HepG2 (cell line): ENCODE measurements around the gene SNUPN. TPM values are rescaled to one million over a fixed set of nuclear protein-coding genes. Genes with fewer than 3 reads are reported as not detected.

Source experiments
- DNMT1 ChIP-seq: sonication (generic); formaldehyde crosslinking; IDR thresholded peaks from 2 replicates; pipeline ENCODE4 v1.5.1; 2020; ENCODE audit warnings: mild to moderate bottlenecking, missing genetic modification reagents
- JARID2 ChIP-seq: sonication (generic); formaldehyde crosslinking; IDR thresholded peaks from 2 replicates; pipeline ENCODE4 v1.8.1; 2023; ENCODE audit warnings: missing genetic modification reagents, inconsistent platforms; ENCODE audit not compliant: insufficient replicate concordance
- NAIF1 ChIP-seq: sonication (generic); formaldehyde crosslinking; IDR thresholded peaks from 2 replicates; pipeline ENCODE4 v1.5.0; 2020; ENCODE audit warnings: mild to moderate bottlenecking, missing genetic modification reagents, borderline replicate concordance
- NFE2 ChIP-seq: sonication (generic); formaldehyde crosslinking; IDR thresholded peaks from 2 replicates; pipeline ENCODE4 v1.4.0; 2020; ENCODE audit warnings: missing genetic modification reagents
- NR2C2 ChIP-seq: sonication (generic); formaldehyde crosslinking; IDR thresholded peaks from 2 replicates; pipeline ENCODE4 v1.4.0; 2020; ENCODE audit warnings: missing genetic modification reagents, mild to moderate bottlenecking, moderate library complexity, borderline replicate concordance
- PLRG1 ChIP-seq: fragments of 450-650 bp; conservative IDR thresholded peaks from 2 replicates; pipeline ENCODE4 v1.6.1; 2016
- POLR2AphosphoS2 ChIP-seq: IDR thresholded peaks from 2 replicates; pipeline ENCODE4 v1.6.1; 2011; ENCODE audit warnings: low read depth, low read length, improper control_type of control experiment
- REXO4 ChIP-seq: sonication (generic); formaldehyde crosslinking; IDR thresholded peaks from 2 replicates; pipeline ENCODE4 v1.8.0; 2022; ENCODE audit warnings: missing genetic modification reagents, mild to moderate bottlenecking, borderline replicate concordance
- RFXAP ChIP-seq: sonication (generic); formaldehyde crosslinking; IDR thresholded peaks from 2 replicates; pipeline ENCODE4 v1.4.0; 2020; ENCODE audit warnings: missing genetic modification reagents, borderline replicate concordance
- ZNF34 ChIP-seq: sonication (generic); formaldehyde crosslinking; IDR thresholded peaks from 2 replicates; pipeline ENCODE4 v1.4.0; 2020; ENCODE audit warnings: mild to moderate bottlenecking, missing genetic modification reagents, borderline replicate concordance
- ZNF547 ChIP-seq: sonication (generic); formaldehyde crosslinking; IDR thresholded peaks from 2 replicates; pipeline ENCODE4 v1.5.1; 2020; ENCODE audit warnings: mild to moderate bottlenecking, missing genetic modification reagents
- ZNF557 ChIP-seq: sonication (generic); formaldehyde crosslinking; IDR thresholded peaks from 2 replicates; pipeline ENCODE4 v1.4.0; 2020; ENCODE audit warnings: missing genetic modification reagents
- ZNF644 ChIP-seq: IDR thresholded peaks from 2 replicates; pipeline ENCODE4 v1.6.1; 2016; ENCODE audit warnings: low read depth
- ZNF746 ChIP-seq: sonication (generic); formaldehyde crosslinking; IDR thresholded peaks from 2 replicates; pipeline ENCODE4 v1.8.0; 2022; ENCODE audit warnings: mild to moderate bottlenecking, missing genetic modification reagents
- ZNF792 ChIP-seq: IDR thresholded peaks from 2 replicates; pipeline ENCODE4 v1.6.1; 2016
- polyA plus RNA-seq, 8 experiments: library from polyadenylated mRNA; depleted of rRNA in 3 of 8; stranded (reverse) in 7 of 8; unstranded in 1 of 8; fragments of >200 nt; fragmentation: Illumina TruSeq in 4 of 8; extraction: Trizol in 4 of 8; gene quantifications; 2 replicates each; pipeline versions ENCODE4 v1.2.1 to v1.2.3, GENCODE V29; 2011 to 2016; ENCODE audit warnings: low read depth in 4 of 8, missing spikeins in 1 of 8, mixed read lengths in 1 of 8; ENCODE audit not compliant: insufficient read depth in 1 of 8
- total RNA-seq, 5 experiments: library from RNA; depleted of rRNA; stranded (reverse); fragments of >200 nt; fragmentation: Illumina TruSeq; extraction: Trizol; gene quantifications; 2 replicates each; pipeline ENCODE4 v1.2.3, GENCODE V29; 2016; ENCODE audit warnings: low read depth in 1 of 5
- TF ChIP-seq, protein P1 (sequence below): sonication (generic); formaldehyde crosslinking; IDR thresholded peaks from one replicate; pipeline ENCODE4 v1.5.1; 2020; ENCODE audit warnings: mild to moderate bottlenecking, missing genetic modification reagents; ENCODE audit errors: not compliant biosample characterization
- TF ChIP-seq, protein P2 (sequence below): sonication (generic); formaldehyde crosslinking; IDR thresholded peaks from 2 replicates; pipeline ENCODE4 v1.4.0; 2020; ENCODE audit warnings: missing genetic modification reagents, mild to moderate bottlenecking, borderline replicate concordance
- TF ChIP-seq, protein P3 (sequence below): sonication (generic); formaldehyde crosslinking; IDR thresholded peaks from 2 replicates; pipeline ENCODE4 v1.4.0; 2020; ENCODE audit warnings: missing genetic modification reagents

SNUPN gene
- total and polyA plus RNA-seq, 2 of the 13 experiments (the other 11 are each of a cell fraction or from before 2014, with no cell fraction given): 9.0 to 16.4 TPM

DNA sequence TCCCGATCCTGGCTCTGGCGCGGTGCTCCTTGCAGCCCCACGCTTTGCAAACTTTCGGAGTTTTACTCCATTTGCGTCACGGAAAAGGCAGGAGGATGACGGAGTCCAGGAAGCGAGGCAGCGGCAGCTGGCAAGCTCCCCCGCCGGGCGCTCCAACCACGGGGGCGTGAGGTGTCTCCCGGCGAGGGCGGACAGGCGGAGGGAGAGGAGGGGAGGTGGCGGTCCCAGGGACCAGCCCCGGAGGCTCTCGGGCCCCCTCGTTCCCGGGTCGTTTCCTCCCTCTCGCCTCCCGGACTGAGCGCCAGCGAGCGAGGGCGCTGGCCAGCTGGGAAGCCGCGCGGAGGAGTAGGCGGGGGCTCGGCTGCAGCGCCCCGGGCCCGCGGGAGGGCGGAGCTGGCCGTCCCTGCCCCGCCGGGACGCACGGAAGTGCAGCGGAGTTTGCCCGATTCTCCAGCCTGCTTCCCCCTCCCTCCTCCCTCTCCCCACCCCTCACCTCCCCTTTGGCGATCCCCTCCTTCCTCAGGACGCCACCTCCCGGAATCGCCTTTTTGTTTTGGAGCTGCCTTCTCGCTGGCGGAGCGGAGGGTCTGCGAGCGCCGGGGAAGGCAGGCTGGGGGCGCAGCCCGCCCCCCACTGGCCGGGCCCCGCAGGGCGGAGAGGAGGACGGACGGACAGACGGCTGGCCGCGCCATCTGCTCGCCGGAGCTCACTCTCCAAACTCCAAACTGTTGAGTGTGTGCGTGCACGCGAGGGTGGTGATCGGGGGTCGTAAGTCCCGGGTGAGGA, 22.0 kb upstream of the SNUPN start, which contains the start of gene SNX33 (continued):
- no peak for TF ChIP-seq NAIF1 (CRISPR knock-in tag)
- no peak for TF ChIP-seq PLRG1
- no peak for TF ChIP-seq ZNF644 (CRISPR knock-in tag)
- TF ChIP-seq RFXAP (CRISPR knock-in tag): no peak
- TF ChIP-seq, protein P1, sequence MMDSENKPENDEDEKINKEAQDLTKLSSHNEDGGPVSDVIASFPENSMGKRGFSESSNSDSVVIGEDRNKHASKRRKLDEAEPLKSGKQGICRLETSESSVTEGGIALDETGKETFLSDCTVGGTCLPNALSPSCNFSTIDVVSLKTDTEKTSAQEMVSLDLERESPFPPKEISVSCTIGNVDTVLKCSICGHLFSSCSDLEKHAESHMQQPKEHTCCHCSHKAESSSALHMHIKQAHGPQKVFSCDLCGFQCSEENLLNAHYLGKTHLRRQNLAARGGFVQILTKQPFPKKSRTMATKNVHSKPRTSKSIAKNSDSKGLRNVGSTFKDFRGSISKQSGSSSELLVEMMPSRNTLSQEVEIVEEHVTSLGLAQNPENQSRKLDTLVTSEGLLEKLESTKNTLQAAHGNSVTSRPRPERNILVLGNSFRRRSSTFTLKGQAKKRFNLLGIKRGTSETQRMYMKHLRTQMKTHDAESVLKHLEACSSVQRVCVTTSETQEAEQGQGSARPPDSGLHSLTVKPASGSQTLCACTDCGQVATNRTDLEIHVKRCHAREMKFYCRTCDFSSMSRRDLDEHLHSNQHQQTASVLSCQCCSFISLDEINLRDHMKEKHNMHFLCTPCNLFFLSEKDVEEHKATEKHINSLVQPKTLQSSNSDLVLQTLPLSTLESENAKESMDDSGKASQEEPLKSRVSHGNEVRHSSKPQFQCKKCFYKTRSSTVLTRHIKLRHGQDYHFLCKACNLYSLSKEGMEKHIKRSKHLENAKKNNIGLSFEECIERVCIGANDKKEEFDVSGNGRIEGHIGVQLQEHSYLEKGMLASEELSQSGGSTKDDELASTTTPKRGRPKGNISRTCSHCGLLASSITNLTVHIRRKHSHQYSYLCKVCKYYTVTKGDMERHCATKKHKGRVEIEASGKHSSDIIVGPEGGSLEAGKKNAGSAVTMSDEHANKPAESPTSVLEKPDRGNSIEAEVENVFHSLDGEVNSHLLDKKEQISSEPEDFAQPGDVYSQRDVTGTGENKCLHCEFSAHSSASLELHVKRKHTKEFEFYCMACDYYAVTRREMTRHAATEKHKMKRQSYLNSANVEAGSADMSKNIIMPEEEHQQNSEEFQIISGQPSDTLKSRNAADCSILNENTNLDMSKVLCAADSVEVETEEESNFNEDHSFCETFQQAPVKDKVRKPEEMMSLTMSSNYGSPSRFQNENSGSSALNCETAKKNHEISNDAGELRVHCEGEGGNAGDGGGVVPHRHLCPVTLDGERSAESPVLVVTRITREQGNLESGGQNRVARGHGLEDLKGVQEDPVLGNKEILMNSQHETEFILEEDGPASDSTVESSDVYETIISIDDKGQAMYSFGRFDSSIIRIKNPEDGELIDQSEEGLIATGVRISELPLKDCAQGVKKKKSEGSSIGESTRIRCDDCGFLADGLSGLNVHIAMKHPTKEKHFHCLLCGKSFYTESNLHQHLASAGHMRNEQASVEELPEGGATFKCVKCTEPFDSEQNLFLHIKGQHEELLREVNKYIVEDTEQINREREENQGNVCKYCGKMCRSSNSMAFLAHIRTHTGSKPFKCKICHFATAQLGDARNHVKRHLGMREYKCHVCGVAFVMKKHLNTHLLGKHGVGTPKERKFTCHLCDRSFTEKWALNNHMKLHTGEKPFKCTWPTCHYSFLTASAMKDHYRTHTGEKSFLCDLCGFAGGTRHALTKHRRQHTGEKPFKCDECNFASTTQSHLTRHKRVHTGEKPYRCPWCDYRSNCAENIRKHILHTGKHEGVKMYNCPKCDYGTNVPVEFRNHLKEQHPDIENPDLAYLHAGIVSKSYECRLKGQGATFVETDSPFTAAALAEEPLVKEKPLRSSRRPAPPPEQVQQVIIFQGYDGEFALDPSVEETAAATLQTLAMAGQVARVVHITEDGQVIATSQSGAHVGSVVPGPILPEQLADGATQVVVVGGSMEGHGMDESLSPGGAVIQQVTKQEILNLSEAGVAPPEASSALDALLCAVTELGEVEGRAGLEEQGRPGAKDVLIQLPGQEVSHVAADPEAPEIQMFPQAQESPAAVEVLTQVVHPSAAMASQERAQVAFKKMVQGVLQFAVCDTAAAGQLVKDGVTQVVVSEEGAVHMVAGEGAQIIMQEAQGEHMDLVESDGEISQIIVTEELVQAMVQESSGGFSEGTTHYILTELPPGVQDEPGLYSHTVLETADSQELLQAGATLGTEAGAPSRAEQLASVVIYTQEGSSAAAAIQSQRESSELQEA (CRISPR knock-in tag): peak; percentile 12
- no peak for TF ChIP-seq REXO4 (CRISPR knock-in tag)
- TF ChIP-seq ZNF746 (CRISPR knock-in tag): peak; percentile 81
- TF ChIP-seq, protein P2, sequence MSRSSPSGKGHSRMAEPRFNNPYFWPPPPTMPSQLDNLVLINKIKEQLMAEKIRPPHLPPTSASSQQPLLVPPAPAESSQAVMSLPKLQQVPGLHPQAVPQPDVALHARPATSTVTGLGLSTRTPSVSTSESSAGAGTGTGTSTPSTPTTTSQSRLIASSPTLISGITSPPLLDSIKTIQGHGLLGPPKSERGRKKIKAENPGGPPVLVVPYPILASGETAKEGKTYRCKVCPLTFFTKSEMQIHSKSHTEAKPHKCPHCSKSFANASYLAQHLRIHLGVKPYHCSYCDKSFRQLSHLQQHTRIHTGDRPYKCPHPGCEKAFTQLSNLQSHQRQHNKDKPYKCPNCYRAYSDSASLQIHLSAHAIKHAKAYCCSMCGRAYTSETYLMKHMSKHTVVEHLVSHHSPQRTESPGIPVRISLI (CRISPR knock-in tag): no peak
- TF ChIP-seq JARID2 (CRISPR knock-in tag): no peak
- TF ChIP-seq ZNF34 (CRISPR knock-in tag): no peak
- no peak for TF ChIP-seq NFE2 (CRISPR knock-in tag)
- TF ChIP-seq POLR2AphosphoS2: no peak
- TF ChIP-seq ZNF547 (CRISPR knock-in tag): no peak; the same call in 1 of the 2 replicates
- TF ChIP-seq ZNF557 (CRISPR knock-in tag): no peak
- no peak for TF ChIP-seq ZNF792 (CRISPR knock-in tag)
- TF ChIP-seq DNMT1 (CRISPR knock-in tag): no peak
- TF ChIP-seq NR2C2: peak; percentile 27; the same call in 1 of the 2 replicates
- TF ChIP-seq, protein P3, sequence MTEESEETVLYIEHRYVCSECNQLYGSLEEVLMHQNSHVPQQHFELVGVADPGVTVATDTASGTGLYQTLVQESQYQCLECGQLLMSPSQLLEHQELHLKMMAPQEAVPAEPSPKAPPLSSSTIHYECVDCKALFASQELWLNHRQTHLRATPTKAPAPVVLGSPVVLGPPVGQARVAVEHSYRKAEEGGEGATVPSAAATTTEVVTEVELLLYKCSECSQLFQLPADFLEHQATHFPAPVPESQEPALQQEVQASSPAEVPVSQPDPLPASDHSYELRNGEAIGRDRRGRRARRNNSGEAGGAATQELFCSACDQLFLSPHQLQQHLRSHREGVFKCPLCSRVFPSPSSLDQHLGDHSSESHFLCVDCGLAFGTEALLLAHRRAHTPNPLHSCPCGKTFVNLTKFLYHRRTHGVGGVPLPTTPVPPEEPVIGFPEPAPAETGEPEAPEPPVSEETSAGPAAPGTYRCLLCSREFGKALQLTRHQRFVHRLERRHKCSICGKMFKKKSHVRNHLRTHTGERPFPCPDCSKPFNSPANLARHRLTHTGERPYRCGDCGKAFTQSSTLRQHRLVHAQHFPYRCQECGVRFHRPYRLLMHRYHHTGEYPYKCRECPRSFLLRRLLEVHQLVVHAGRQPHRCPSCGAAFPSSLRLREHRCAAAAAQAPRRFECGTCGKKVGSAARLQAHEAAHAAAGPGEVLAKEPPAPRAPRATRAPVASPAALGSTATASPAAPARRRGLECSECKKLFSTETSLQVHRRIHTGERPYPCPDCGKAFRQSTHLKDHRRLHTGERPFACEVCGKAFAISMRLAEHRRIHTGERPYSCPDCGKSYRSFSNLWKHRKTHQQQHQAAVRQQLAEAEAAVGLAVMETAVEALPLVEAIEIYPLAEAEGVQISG (CRISPR knock-in tag): peak; percentile 77
